B cell (primary cell): ENCODE measurements around the gene NTPCR. TPM values are rescaled to one million over a fixed set of nuclear protein-coding genes. Genes with fewer than 3 reads are reported as not detected.

Experiments
- ATAC-seq: fragments of 200-7000 bp; cut with Tn5 transposase; one replicate; pipeline ENCODE4 v1.10.0; 2021; ENCODE audit warnings: low read depth, mild to moderate bottlenecking, moderate number of reproducible peaks, moderate library complexity
- CTCF ChIA-PET: fragments of 350-600 bp; sonication (Branson Sonifier 250); formaldehyde crosslinking; loops from one replicate; lab custom pipeline; 2021; ENCODE audit warnings: antibody characterized with exemption, inconsistent platforms; lab: Charles Lee
- POLR2A ChIA-PET: fragments of 350-600 bp; sonication (Branson Sonifier 250); formaldehyde crosslinking; loops from one replicate; lab custom pipeline; 2021; ENCODE audit warnings: antibody characterized with exemption; lab: Charles Lee
- DNase-seq: peaks from one replicate; pipeline ENCODE4 v3.0.0; 2013
- H2AFZ ChIP-seq: 2 replicates; pipeline ENCODE4 v1.6.1; 2012; ENCODE audit warnings: mild to moderate bottlenecking, low read depth, low read length; ENCODE audit not compliant: insufficient read depth, poor library complexity, severe bottlenecking
- H3K27ac ChIP-seq, 2 donors: 1 replicate in 1 of 2; 2 replicates in 1 of 2; pipeline ENCODE4 v1.5.1; 2012 to 2013; ENCODE audit warnings: low read length in 2 of 2, mild to moderate bottlenecking in 2 of 2, moderate library complexity in 1 of 2
- H3K27me3 ChIP-seq, 4 experiments: fragments of 200-600 bp in 1 of 4; sonication (generic) in 1 of 4; replicated peaks in 1 of 4; 1 replicate in 2 of 4; 2 replicates in 2 of 4; pipeline versions ENCODE4 v1.6.1 to v1.7.0; 2013 to 2016; ENCODE audit warnings: low read length in 3 of 4, mild to moderate bottlenecking in 2 of 4, mixed read lengths in 1 of 4, moderate library complexity in 1 of 4; ENCODE audit not compliant: insufficient read depth in 4 of 4, control insufficient read depth in 3 of 4; ENCODE audit errors: control extremely low read depth in 1 of 4
- H3K36me3 ChIP-seq, 2 experiments: replicated peaks in 1 of 2; 1 replicate in 1 of 2; 2 replicates in 1 of 2; pipeline versions ENCODE4 v1.6.1 to v1.7.1; 2013; ENCODE audit warnings: low read length in 1 of 2; ENCODE audit not compliant: insufficient read depth in 2 of 2, control insufficient read depth in 1 of 2; ENCODE audit errors: control extremely low read depth in 1 of 2, extremely low read depth in 1 of 2
- H3K4me1 ChIP-seq, 2 donors: fragments of 200-600 bp in 1 of 2; sonication (generic) in 1 of 2; 1 replicate in 1 of 2; 2 replicates in 1 of 2; pipeline versions ENCODE4 v1.5.1 to v1.6.1; 2013 to 2017; ENCODE audit warnings: low read length in 2 of 2; ENCODE audit not compliant: control insufficient read depth in 2 of 2, insufficient read depth in 2 of 2
- H3K4me2 ChIP-seq: replicated peaks from 2 replicates; pipeline ENCODE3; 2012; ENCODE audit warnings: mild to moderate bottlenecking, low read depth, low read length; ENCODE audit not compliant: poor library complexity, severe bottlenecking
- H3K4me3 ChIP-seq, 5 experiments: fragments of 200-600 bp in 1 of 5; sonication (generic) in 1 of 5; 1 replicate in 3 of 5; 2 replicates in 2 of 5; pipeline versions ENCODE4 v1.5.1 to v1.7.0; 2011 to 2016; ENCODE audit warnings: low read length in 4 of 5, mild to moderate bottlenecking in 4 of 5, low read depth in 2 of 5, control low read depth in 1 of 5, moderate library complexity in 1 of 5; ENCODE audit not compliant: insufficient read depth in 1 of 5; ENCODE audit errors: control extremely low read depth in 1 of 5, extremely low read depth in 1 of 5
- H3K79me2 ChIP-seq: fragments of 200-600 bp; sonication (generic); one replicate; pipeline ENCODE4 v1.6.0; 2016; ENCODE audit warnings: low read length; ENCODE audit not compliant: control insufficient read depth, insufficient read depth
- H3K9ac ChIP-seq: fragments of 200-600 bp; sonication (generic); 2 replicates; pipeline ENCODE4 v1.6.1; 2017; ENCODE audit warnings: mild to moderate bottlenecking, low read length, moderate library complexity
- H3K9me3 ChIP-seq, 3 donors: one replicate each; pipeline versions ENCODE4 v1.6.1 to v1.7.1; 2013; ENCODE audit warnings: low read length in 2 of 3; ENCODE audit not compliant: control insufficient read depth in 2 of 3, insufficient read depth in 1 of 3; ENCODE audit errors: control extremely low read depth in 1 of 3
- H4K20me1 ChIP-seq: 2 replicates; pipeline ENCODE4 v1.6.0; 2012; ENCODE audit warnings: mild to moderate bottlenecking, low read length; ENCODE audit not compliant: insufficient read depth, control insufficient read depth, poor library complexity, severe bottlenecking
- H3K27ac Mint-ChIP-seq: one replicate; pipeline ENCODE4 v1.8.0; 2021; ENCODE audit warnings: mixed read lengths
- H3K27me3 Mint-ChIP-seq: one replicate; pipeline ENCODE4 v1.8.0; 2021; ENCODE audit warnings: mixed read lengths
- H3K4me1 Mint-ChIP-seq: one replicate; pipeline ENCODE4 v1.8.0; 2021; ENCODE audit warnings: mixed read lengths
- H3K4me3 Mint-ChIP-seq: one replicate; pipeline ENCODE4 v1.8.0; 2021; ENCODE audit warnings: mixed read lengths
- H3K9me3 Mint-ChIP-seq: one replicate; pipeline ENCODE4 v1.8.0; 2022; ENCODE audit warnings: mixed read lengths; ENCODE audit not compliant: insufficient read depth
- EZH2 ChIP-seq: IDR thresholded peaks from 2 replicates; pipeline ENCODE4 v1.6.1; 2012; ENCODE audit warnings: borderline replicate concordance, low read depth, mild to moderate bottlenecking, moderate library complexity, low read length; ENCODE audit not compliant: insufficient read depth, poor library complexity, severe bottlenecking
- WGBS: methylation state at CpG from one replicate; pipeline ENCODE4 v1.1.5; 2013; ENCODE audit warnings: missing lambda C conversion rate; ENCODE audit not compliant: insufficient coverage; 5-methylcytosine and 5-hydroxymethylcytosine counted together
- intact Hi-C: fragments of 100-400 bp; cut with micrococcal nuclease; formaldehyde crosslinking; loops from one replicate; pipeline ENCODE4 v1.10.0; 2022
- polyA plus RNA-seq: library from polyadenylated mRNA; depleted of rRNA; stranded (reverse); fragments of >200 nt; gene quantifications from 2 replicates; pipeline ENCODE4 v1.2.3, GENCODE V29; 2012
- total RNA-seq, 2 donors: library from RNA; stranded (reverse); fragments of 120-200 nt in 1 of 2; gene quantifications; 1 replicate in 1 of 2; 2 replicates in 1 of 2; pipeline versions ENCODE4 v1.2.3 to v1.2.4, GENCODE V29; 2013 to 2022
- TF ChIP-seq, protein P1 (sequence below): fragments of 200-600 bp; IDR thresholded peaks from one replicate; pipeline ENCODE4 v1.8.0; 2022; ENCODE audit warnings: antibody characterized with exemption, mild to moderate bottlenecking

NTPCR gene
- total and polyA plus RNA-seq, 2 donors (not counting 1 experiment from before 2014, with no cell fraction given): 7.6 to 16.5 TPM

- Histone ChIP-seq H3K4me1 (no peaks in the 10 kb centered on the region), H4K20me1 (no peaks in the 10 kb centered on the region), H3K79me2 (no peaks in the 10 kb centered on the region), H3K9me3 (peaks cover 0 to 14% (median 8%) of the 10 kb centered on the region in 3 donors), H3K4me3 (no peak overlapping the region), H2AFZ (no peak overlapping the region), H3K36me3 (peaks cover 0 to 20% of the 10 kb centered on the region in 2 experiments), H3K9ac (no peak overlapping the region), H3K27ac (no peak overlapping the region), H3K4me2 (no peak overlapping the region), H3K27me3 (no peaks in the 10 kb centered on the region)
- H3K9me3 Mint-ChIP-seq: peaks cover 11% of the 10 kb centered on the region
- DNase-seq (no peak), ATAC-seq (no peak)
- 100% methylated on average over 2 of the region's 2 CpGs for WGBS
- H3K27ac Mint-ChIP-seq: no peak overlapping the region
- no peak for TF ChIP-seq EZH2
- TF ChIP-seq, protein P1, sequence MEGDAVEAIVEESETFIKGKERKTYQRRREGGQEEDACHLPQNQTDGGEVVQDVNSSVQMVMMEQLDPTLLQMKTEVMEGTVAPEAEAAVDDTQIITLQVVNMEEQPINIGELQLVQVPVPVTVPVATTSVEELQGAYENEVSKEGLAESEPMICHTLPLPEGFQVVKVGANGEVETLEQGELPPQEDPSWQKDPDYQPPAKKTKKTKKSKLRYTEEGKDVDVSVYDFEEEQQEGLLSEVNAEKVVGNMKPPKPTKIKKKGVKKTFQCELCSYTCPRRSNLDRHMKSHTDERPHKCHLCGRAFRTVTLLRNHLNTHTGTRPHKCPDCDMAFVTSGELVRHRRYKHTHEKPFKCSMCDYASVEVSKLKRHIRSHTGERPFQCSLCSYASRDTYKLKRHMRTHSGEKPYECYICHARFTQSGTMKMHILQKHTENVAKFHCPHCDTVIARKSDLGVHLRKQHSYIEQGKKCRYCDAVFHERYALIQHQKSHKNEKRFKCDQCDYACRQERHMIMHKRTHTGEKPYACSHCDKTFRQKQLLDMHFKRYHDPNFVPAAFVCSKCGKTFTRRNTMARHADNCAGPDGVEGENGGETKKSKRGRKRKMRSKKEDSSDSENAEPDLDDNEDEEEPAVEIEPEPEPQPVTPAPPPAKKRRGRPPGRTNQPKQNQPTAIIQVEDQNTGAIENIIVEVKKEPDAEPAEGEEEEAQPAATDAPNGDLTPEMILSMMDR: no peak
- intact Hi-C loops: no loop called here
- POLR2A ChIA-PET: no interaction called here
- no peaks in the 10 kb centered on the region for H3K27me3 Mint-ChIP-seq
- CTCF ChIA-PET: no interaction called here
- no peak overlapping the region for H3K4me3 Mint-ChIP-seq
- H3K4me1 Mint-ChIP-seq: no peaks in the 10 kb centered on the region
These were observed 44.8 kb downstream of the NTPCR start for GRCh38 chr1:232995189-232995588.

- H3K9me3 Mint-ChIP-seq: peaks cover 11% of the 10 kb centered on the region
- Histone ChIP-seq H4K20me1 (no peaks in the 10 kb centered on the region), H3K4me1 (no peaks in the 10 kb centered on the region), H3K4me3 (no peak overlapping the region), H3K79me2 (no peaks in the 10 kb centered on the region), H3K9ac (no peak overlapping the region), H3K27me3 (no peaks in the 10 kb centered on the region), H2AFZ (no peak overlapping the region), H3K9me3 (peaks cover 0 to 14% (median 8%) of the 10 kb centered on the region in 3 donors), H3K4me2 (no peak overlapping the region), H3K36me3 (peaks cover 0 to 20% of the 10 kb centered on the region in 2 experiments), H3K27ac (no peak overlapping the region)
- no peaks in the 10 kb centered on the region for H3K27me3 Mint-ChIP-seq
- no peak overlapping the region for H3K4me3 Mint-ChIP-seq
- no peak for TF ChIP-seq EZH2
- TF ChIP-seq, protein P1: no peak
- POLR2A ChIA-PET: no interaction called here
- ATAC-seq (no peak), DNase-seq (no peak)
- H3K27ac Mint-ChIP-seq: no peak overlapping the region
- WGBS: 100% methylated on average over 2 of the region's 2 CpGs
- no peaks in the 10 kb centered on the region for H3K4me1 Mint-ChIP-seq
- CTCF ChIA-PET: no interaction called here
- intact Hi-C loops: no loop called here
These were observed 45.7 kb downstream of the NTPCR start for GRCh38 chr1:232996143-232996542.
